Measurements from ENCODE around the gene MBNL2. TPM values are rescaled to one million over a fixed set of nuclear protein-coding genes. Genes with fewer than 3 reads are reported as not detected.
A peak's percentile ranks its signal among the peaks of the same experiment; 100 is the strongest.

MBNL2 gene
- total and polyA plus RNA-seq, 2 experiments from 2014 or later = 0.55 to 3.2 TPM

DNA sequence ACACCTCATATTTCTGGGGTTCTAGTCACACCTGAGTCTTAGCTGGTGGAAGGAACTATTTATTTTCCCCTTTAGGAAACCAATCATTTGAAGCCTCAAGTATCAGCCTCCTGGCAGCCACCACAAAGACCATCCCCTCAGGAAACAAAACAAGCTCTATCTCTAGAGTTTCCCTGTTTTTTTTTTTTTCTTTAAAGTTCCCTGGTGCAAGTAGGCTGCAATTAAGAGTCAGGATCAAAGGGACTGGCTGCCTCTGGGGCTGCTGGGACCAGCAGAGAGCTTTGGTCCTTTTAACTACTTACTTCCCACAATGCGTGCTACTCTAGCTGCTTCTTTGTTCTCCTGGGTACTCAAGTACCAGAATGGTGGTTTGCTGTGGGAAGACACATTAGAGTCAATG, 11.4 kb downstream of the MBNL2 start:
- Histone ChIP-seq H3K79me2 (replicated peaks; ENCODE audit: insufficient read depth) (no peaks in the 10 kb centered on the region), H3K36me3 (ENCODE audit: insufficient read depth) (no peaks in the 10 kb centered on the region), H3F3A (replicated peaks; ENCODE audit: low read depth) (no peaks in the 10 kb centered on the region), H3K27ac (ENCODE audit: low read depth) (no peak overlapping the region), H3K27me3 (ENCODE audit: insufficient read depth) (peaks cover 98% of the 10 kb centered on the region), H4K20me1 (replicated peaks; ENCODE audit: insufficient read depth) (peaks cover 18% of the 10 kb centered on the region), H2AFZ (no peak overlapping the region), H3K4me1 (ENCODE audit: insufficient read depth) (no peaks in the 10 kb centered on the region; the same call in 1 of the 2 replicates), H3K9me2 (ENCODE audit: insufficient read depth) (no peaks in the 10 kb centered on the region), H3K4me2 (no peak overlapping the region), H3K4me3 (no peak overlapping the region)
- peak; percentile 44; the same call in 2 of the 3 replicates for ATAC-seq
- Mint-ChIP-seq H3K9me3 (no peaks in the 10 kb centered on the region; the same call in 2 of the 3 replicates), H3K4me1 (peaks cover 9% of the 10 kb centered on the region), H3K27me3 (ENCODE audit: insufficient read depth, low read depth, poor library complexity) (peaks cover 69% of the 10 kb centered on the region), H3K27ac (no peak overlapping the region), H3K36me3 (ENCODE audit: low read depth) (no peaks in the 10 kb centered on the region), H3K4me3 (no peak overlapping the region)
- TF ChIP-seq POLR2AphosphoS5 (IDR thresholded peaks at IDR 0.05; ENCODE audit: low read depth) = no peak
- TF ChIP-seq CREB1 (CRISPR knock-in tag; IDR thresholded peaks at IDR 0.05; ENCODE audit: low read depth) = no peak
- no peak for TF ChIP-seq ZNF331 (CRISPR knock-in tag; IDR thresholded peaks at IDR 0.05; ENCODE audit: low read depth)
- TF ChIP-seq JUNB (IDR thresholded peaks at IDR 0.05; ENCODE audit: unreplicated experiment) = no peak
- TF ChIP-seq EZH2 (IDR thresholded peaks at IDR 0.05; ENCODE audit: low read depth, unreplicated experiment) = no peak
- TF ChIP-seq NANOG (IDR thresholded peaks at IDR 0.05; ENCODE audit: borderline replicate concordance) = no peak
- TF ChIP-seq, protein P1, sequence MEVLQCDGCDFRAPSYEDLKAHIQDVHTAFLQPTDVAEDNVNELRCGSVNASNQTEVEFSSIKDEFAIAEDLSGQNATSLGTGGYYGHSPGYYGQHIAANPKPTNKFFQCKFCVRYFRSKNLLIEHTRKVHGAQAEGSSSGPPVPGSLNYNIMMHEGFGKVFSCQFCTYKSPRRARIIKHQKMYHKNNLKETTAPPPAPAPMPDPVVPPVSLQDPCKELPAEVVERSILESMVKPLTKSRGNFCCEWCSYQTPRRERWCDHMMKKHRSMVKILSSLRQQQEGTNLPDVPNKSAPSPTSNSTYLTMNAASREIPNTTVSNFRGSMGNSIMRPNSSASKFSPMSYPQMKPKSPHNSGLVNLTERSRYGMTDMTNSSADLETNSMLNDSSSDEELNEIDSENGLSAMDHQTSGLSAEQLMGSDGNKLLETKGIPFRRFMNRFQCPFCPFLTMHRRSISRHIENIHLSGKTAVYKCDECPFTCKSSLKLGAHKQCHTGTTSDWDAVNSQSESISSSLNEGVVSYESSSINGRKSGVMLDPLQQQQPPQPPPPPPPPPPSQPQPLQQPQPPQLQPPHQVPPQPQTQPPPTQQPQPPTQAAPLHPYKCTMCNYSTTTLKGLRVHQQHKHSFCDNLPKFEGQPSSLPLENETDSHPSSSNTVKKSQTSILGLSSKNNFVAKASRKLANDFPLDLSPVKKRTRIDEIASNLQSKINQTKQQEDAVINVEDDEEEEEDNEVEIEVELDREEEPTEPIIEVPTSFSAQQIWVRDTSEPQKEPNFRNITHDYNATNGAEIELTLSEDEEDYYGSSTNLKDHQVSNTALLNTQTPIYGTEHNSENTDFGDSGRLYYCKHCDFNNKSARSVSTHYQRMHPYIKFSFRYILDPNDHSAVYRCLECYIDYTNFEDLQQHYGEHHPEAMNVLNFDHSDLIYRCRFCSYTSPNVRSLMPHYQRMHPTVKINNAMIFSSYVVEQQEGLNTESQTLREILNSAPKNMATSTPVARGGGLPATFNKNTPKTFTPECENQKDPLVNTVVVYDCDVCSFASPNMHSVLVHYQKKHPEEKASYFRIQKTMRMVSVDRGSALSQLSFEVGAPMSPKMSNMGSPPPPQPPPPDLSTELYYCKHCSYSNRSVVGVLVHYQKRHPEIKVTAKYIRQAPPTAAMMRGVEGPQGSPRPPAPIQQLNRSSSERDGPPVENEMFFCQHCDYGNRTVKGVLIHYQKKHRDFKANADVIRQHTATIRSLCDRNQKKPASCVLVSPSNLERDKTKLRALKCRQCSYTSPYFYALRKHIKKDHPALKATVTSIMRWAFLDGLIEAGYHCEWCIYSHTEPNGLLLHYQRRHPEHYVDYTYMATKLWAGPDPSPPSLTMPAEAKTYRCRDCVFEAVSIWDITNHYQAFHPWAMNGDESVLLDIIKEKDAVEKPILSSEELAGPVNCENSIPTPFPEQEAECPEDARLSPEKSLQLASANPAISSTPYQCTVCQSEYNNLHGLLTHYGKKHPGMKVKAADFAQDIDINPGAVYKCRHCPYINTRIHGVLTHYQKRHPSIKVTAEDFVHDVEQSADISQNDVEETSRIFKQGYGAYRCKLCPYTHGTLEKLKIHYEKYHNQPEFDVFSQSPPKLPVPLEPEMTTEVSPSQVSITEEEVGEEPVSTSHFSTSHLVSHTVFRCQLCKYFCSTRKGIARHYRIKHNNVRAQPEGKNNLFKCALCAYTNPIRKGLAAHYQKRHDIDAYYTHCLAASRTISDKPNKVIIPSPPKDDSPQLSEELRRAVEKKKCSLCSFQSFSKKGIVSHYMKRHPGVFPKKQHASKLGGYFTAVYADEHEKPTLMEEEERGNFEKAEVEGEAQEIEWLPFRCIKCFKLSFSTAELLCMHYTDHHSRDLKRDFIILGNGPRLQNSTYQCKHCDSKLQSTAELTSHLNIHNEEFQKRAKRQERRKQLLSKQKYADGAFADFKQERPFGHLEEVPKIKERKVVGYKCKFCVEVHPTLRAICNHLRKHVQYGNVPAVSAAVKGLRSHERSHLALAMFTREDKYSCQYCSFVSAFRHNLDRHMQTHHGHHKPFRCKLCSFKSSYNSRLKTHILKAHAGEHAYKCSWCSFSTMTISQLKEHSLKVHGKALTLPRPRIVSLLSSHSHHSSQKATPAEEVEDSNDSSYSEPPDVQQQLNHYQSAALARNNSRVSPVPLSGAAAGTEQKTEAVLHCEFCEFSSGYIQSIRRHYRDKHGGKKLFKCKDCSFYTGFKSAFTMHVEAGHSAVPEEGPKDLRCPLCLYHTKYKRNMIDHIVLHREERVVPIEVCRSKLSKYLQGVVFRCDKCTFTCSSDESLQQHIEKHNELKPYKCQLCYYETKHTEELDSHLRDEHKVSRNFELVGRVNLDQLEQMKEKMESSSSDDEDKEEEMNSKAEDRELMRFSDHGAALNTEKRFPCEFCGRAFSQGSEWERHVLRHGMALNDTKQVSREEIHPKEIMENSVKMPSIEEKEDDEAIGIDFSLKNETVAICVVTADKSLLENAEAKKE (CRISPR knock-in tag; IDR thresholded peaks at IDR 0.05) = no peak
- TF ChIP-seq STAT1 (IDR thresholded peaks at IDR 0.05; ENCODE audit: unreplicated experiment) = no peak
- TF ChIP-seq, protein P2, sequence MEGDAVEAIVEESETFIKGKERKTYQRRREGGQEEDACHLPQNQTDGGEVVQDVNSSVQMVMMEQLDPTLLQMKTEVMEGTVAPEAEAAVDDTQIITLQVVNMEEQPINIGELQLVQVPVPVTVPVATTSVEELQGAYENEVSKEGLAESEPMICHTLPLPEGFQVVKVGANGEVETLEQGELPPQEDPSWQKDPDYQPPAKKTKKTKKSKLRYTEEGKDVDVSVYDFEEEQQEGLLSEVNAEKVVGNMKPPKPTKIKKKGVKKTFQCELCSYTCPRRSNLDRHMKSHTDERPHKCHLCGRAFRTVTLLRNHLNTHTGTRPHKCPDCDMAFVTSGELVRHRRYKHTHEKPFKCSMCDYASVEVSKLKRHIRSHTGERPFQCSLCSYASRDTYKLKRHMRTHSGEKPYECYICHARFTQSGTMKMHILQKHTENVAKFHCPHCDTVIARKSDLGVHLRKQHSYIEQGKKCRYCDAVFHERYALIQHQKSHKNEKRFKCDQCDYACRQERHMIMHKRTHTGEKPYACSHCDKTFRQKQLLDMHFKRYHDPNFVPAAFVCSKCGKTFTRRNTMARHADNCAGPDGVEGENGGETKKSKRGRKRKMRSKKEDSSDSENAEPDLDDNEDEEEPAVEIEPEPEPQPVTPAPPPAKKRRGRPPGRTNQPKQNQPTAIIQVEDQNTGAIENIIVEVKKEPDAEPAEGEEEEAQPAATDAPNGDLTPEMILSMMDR (conservative IDR thresholded peaks at IDR 0.05; ENCODE audit: low read depth in 2 of 2) = no peak
- no peak for TF ChIP-seq ZNF114 (CRISPR knock-in tag; IDR thresholded peaks at IDR 0.05)
- TF ChIP-seq, protein P3, sequence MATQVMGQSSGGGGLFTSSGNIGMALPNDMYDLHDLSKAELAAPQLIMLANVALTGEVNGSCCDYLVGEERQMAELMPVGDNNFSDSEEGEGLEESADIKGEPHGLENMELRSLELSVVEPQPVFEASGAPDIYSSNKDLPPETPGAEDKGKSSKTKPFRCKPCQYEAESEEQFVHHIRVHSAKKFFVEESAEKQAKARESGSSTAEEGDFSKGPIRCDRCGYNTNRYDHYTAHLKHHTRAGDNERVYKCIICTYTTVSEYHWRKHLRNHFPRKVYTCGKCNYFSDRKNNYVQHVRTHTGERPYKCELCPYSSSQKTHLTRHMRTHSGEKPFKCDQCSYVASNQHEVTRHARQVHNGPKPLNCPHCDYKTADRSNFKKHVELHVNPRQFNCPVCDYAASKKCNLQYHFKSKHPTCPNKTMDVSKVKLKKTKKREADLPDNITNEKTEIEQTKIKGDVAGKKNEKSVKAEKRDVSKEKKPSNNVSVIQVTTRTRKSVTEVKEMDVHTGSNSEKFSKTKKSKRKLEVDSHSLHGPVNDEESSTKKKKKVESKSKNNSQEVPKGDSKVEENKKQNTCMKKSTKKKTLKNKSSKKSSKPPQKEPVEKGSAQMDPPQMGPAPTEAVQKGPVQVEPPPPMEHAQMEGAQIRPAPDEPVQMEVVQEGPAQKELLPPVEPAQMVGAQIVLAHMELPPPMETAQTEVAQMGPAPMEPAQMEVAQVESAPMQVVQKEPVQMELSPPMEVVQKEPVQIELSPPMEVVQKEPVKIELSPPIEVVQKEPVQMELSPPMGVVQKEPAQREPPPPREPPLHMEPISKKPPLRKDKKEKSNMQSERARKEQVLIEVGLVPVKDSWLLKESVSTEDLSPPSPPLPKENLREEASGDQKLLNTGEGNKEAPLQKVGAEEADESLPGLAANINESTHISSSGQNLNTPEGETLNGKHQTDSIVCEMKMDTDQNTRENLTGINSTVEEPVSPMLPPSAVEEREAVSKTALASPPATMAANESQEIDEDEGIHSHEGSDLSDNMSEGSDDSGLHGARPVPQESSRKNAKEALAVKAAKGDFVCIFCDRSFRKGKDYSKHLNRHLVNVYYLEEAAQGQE (IDR thresholded peaks at IDR 0.05; ENCODE audit: unreplicated experiment) = no peak
- TF ChIP-seq, protein P4, sequence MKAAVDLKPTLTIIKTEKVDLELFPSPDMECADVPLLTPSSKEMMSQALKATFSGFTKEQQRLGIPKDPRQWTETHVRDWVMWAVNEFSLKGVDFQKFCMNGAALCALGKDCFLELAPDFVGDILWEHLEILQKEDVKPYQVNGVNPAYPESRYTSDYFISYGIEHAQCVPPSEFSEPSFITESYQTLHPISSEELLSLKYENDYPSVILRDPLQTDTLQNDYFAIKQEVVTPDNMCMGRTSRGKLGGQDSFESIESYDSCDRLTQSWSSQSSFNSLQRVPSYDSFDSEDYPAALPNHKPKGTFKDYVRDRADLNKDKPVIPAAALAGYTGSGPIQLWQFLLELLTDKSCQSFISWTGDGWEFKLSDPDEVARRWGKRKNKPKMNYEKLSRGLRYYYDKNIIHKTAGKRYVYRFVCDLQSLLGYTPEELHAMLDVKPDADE (IDR thresholded peaks at IDR 0.05) = no peak
- TF ChIP-seq EZH2phosphoT487 (IDR thresholded peaks at IDR 0.05; ENCODE audit: unreplicated experiment) = no peak
- no peak for DNase-seq (ENCODE audit: low spot score)
